GM23338 (cell line): ENCODE measurements around the gene MFN1. TPM values are rescaled to one million over a fixed set of nuclear protein-coding genes. Genes with fewer than 3 reads are reported as not detected.

Source experiments
- CREB1 ChIP-seq: fragments of 250-450 bp; sonication (Bioruptor Pico); IDR thresholded peaks from 2 replicates; pipeline ENCODE4 v1.5.0; 2020; ENCODE audit warnings: low read depth, mild to moderate bottlenecking, moderate library complexity
- JUNB ChIP-seq: IDR thresholded peaks from one replicate; pipeline ENCODE4 v1.6.1; 2016; ENCODE audit warnings: antibody characterized with exemption; ENCODE audit not compliant: unreplicated experiment
- ZNF114 ChIP-seq: fragments of 250-450 bp; sonication (Bioruptor Pico); IDR thresholded peaks from 2 replicates; pipeline ENCODE4 v1.5.0; 2020; ENCODE audit warnings: mild to moderate bottlenecking, moderate library complexity
- polyA plus RNA-seq: library from polyadenylated mRNA; unstranded; fragments of >200 nt; fragmentation: Nextera tagmentation; extraction: Ambion mirVana; gene quantifications from 2 replicates; pipeline ENCODE4 v1.2.1, GENCODE V29; 2016
- total RNA-seq: library from RNA; depleted of rRNA; stranded (reverse); fragments of >200 nt; shearing (Covaris generic); gene quantifications from 2 replicates; pipeline ENCODE4 v1.2.3, GENCODE V29; 2014
- TF ChIP-seq, protein P1 (sequence below): fragments of 250-450 bp; sonication (Bioruptor Pico); IDR thresholded peaks from 2 replicates; pipeline ENCODE4 v1.5.0; 2020; ENCODE audit warnings: mild to moderate bottlenecking, moderate library complexity
- TF ChIP-seq, protein P2 (sequence below): IDR thresholded peaks from one replicate; pipeline ENCODE4 v1.6.1; 2018; ENCODE audit warnings: antibody characterized with exemption; ENCODE audit not compliant: unreplicated experiment
- TF ChIP-seq, protein P3 (sequence below): IDR thresholded peaks from 2 replicates; pipeline ENCODE4 v1.6.1; 2016; ENCODE audit warnings: antibody characterized with exemption

Gene MFN1
- total and polyA plus RNA-seq, 2 experiments from 2014 or later = 16.1 to 36.2 TPM

DNA sequence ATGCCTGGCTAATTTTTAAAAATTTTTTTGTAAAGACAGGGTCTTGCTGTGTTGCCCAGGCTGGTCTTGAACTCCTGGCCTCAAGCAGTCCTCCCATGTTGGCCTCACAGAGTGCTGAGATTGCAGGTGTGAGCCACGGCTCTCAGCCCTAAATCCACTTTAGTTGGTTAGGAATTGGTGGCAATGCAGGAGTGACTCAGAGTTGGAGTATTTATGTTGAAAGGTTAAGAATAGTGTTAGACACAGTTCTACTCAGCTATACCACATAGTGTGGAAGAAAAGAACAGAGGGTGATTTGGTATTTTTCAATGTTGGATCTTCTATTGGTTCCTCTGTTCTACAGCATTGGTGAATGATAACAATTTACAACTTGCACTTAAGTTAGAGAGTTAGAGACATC lies 17.1 kb upstream of the MFN1 start (continued):
- TF ChIP-seq, protein P1, sequence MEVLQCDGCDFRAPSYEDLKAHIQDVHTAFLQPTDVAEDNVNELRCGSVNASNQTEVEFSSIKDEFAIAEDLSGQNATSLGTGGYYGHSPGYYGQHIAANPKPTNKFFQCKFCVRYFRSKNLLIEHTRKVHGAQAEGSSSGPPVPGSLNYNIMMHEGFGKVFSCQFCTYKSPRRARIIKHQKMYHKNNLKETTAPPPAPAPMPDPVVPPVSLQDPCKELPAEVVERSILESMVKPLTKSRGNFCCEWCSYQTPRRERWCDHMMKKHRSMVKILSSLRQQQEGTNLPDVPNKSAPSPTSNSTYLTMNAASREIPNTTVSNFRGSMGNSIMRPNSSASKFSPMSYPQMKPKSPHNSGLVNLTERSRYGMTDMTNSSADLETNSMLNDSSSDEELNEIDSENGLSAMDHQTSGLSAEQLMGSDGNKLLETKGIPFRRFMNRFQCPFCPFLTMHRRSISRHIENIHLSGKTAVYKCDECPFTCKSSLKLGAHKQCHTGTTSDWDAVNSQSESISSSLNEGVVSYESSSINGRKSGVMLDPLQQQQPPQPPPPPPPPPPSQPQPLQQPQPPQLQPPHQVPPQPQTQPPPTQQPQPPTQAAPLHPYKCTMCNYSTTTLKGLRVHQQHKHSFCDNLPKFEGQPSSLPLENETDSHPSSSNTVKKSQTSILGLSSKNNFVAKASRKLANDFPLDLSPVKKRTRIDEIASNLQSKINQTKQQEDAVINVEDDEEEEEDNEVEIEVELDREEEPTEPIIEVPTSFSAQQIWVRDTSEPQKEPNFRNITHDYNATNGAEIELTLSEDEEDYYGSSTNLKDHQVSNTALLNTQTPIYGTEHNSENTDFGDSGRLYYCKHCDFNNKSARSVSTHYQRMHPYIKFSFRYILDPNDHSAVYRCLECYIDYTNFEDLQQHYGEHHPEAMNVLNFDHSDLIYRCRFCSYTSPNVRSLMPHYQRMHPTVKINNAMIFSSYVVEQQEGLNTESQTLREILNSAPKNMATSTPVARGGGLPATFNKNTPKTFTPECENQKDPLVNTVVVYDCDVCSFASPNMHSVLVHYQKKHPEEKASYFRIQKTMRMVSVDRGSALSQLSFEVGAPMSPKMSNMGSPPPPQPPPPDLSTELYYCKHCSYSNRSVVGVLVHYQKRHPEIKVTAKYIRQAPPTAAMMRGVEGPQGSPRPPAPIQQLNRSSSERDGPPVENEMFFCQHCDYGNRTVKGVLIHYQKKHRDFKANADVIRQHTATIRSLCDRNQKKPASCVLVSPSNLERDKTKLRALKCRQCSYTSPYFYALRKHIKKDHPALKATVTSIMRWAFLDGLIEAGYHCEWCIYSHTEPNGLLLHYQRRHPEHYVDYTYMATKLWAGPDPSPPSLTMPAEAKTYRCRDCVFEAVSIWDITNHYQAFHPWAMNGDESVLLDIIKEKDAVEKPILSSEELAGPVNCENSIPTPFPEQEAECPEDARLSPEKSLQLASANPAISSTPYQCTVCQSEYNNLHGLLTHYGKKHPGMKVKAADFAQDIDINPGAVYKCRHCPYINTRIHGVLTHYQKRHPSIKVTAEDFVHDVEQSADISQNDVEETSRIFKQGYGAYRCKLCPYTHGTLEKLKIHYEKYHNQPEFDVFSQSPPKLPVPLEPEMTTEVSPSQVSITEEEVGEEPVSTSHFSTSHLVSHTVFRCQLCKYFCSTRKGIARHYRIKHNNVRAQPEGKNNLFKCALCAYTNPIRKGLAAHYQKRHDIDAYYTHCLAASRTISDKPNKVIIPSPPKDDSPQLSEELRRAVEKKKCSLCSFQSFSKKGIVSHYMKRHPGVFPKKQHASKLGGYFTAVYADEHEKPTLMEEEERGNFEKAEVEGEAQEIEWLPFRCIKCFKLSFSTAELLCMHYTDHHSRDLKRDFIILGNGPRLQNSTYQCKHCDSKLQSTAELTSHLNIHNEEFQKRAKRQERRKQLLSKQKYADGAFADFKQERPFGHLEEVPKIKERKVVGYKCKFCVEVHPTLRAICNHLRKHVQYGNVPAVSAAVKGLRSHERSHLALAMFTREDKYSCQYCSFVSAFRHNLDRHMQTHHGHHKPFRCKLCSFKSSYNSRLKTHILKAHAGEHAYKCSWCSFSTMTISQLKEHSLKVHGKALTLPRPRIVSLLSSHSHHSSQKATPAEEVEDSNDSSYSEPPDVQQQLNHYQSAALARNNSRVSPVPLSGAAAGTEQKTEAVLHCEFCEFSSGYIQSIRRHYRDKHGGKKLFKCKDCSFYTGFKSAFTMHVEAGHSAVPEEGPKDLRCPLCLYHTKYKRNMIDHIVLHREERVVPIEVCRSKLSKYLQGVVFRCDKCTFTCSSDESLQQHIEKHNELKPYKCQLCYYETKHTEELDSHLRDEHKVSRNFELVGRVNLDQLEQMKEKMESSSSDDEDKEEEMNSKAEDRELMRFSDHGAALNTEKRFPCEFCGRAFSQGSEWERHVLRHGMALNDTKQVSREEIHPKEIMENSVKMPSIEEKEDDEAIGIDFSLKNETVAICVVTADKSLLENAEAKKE (CRISPR knock-in tag) = no peak
- no peak for TF ChIP-seq CREB1
- no peak for TF ChIP-seq JUNB
- TF ChIP-seq, protein P2, sequence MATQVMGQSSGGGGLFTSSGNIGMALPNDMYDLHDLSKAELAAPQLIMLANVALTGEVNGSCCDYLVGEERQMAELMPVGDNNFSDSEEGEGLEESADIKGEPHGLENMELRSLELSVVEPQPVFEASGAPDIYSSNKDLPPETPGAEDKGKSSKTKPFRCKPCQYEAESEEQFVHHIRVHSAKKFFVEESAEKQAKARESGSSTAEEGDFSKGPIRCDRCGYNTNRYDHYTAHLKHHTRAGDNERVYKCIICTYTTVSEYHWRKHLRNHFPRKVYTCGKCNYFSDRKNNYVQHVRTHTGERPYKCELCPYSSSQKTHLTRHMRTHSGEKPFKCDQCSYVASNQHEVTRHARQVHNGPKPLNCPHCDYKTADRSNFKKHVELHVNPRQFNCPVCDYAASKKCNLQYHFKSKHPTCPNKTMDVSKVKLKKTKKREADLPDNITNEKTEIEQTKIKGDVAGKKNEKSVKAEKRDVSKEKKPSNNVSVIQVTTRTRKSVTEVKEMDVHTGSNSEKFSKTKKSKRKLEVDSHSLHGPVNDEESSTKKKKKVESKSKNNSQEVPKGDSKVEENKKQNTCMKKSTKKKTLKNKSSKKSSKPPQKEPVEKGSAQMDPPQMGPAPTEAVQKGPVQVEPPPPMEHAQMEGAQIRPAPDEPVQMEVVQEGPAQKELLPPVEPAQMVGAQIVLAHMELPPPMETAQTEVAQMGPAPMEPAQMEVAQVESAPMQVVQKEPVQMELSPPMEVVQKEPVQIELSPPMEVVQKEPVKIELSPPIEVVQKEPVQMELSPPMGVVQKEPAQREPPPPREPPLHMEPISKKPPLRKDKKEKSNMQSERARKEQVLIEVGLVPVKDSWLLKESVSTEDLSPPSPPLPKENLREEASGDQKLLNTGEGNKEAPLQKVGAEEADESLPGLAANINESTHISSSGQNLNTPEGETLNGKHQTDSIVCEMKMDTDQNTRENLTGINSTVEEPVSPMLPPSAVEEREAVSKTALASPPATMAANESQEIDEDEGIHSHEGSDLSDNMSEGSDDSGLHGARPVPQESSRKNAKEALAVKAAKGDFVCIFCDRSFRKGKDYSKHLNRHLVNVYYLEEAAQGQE = no peak
- TF ChIP-seq, protein P3, sequence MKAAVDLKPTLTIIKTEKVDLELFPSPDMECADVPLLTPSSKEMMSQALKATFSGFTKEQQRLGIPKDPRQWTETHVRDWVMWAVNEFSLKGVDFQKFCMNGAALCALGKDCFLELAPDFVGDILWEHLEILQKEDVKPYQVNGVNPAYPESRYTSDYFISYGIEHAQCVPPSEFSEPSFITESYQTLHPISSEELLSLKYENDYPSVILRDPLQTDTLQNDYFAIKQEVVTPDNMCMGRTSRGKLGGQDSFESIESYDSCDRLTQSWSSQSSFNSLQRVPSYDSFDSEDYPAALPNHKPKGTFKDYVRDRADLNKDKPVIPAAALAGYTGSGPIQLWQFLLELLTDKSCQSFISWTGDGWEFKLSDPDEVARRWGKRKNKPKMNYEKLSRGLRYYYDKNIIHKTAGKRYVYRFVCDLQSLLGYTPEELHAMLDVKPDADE = no peak
- TF ChIP-seq ZNF114 (CRISPR knock-in tag) = no peak
